Measurements from ENCODE around the gene USP6NL.

The USP6NL gene

DNA sequence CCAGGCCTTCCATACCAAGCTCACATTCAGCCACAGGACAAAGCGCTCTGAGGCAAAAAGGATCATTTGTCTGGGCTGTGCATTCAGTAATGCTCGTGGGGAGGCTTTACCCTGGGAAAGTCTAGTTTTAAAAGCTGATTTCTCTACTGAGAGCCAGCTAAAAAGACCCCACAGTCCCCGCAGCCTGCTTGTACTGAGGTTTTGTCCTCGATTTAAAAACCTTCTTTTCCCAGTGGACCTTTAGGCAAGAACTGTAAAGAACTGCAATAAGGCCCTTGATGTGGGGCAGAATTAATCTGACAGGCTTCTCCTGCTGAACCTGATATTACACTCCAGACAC is 180.3 kb downstream of the USP6NL start:
- TF ChIP-seq POLR2AphosphoS5 (IDR thresholded peaks at IDR 0.05; ENCODE audit: low read depth, low read length), result no peak
- no peak for TF ChIP-seq TAF1 (IDR thresholded peaks at IDR 0.05; ENCODE audit: borderline replicate concordance, insufficient read depth, low read length)
- TF ChIP-seq FOXP2 (optimal IDR thresholded peaks at IDR 0.05; ENCODE audit: borderline replicate concordance, extremely low read depth, extremely low read length, insufficient read depth), result no peak
- TF ChIP-seq, protein P1, sequence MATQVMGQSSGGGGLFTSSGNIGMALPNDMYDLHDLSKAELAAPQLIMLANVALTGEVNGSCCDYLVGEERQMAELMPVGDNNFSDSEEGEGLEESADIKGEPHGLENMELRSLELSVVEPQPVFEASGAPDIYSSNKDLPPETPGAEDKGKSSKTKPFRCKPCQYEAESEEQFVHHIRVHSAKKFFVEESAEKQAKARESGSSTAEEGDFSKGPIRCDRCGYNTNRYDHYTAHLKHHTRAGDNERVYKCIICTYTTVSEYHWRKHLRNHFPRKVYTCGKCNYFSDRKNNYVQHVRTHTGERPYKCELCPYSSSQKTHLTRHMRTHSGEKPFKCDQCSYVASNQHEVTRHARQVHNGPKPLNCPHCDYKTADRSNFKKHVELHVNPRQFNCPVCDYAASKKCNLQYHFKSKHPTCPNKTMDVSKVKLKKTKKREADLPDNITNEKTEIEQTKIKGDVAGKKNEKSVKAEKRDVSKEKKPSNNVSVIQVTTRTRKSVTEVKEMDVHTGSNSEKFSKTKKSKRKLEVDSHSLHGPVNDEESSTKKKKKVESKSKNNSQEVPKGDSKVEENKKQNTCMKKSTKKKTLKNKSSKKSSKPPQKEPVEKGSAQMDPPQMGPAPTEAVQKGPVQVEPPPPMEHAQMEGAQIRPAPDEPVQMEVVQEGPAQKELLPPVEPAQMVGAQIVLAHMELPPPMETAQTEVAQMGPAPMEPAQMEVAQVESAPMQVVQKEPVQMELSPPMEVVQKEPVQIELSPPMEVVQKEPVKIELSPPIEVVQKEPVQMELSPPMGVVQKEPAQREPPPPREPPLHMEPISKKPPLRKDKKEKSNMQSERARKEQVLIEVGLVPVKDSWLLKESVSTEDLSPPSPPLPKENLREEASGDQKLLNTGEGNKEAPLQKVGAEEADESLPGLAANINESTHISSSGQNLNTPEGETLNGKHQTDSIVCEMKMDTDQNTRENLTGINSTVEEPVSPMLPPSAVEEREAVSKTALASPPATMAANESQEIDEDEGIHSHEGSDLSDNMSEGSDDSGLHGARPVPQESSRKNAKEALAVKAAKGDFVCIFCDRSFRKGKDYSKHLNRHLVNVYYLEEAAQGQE (IDR thresholded peaks at IDR 0.05; ENCODE audit: insufficient read depth in 1 of 2, low read depth in 2 of 2, low read length in 2 of 2), result no peak

DNA sequence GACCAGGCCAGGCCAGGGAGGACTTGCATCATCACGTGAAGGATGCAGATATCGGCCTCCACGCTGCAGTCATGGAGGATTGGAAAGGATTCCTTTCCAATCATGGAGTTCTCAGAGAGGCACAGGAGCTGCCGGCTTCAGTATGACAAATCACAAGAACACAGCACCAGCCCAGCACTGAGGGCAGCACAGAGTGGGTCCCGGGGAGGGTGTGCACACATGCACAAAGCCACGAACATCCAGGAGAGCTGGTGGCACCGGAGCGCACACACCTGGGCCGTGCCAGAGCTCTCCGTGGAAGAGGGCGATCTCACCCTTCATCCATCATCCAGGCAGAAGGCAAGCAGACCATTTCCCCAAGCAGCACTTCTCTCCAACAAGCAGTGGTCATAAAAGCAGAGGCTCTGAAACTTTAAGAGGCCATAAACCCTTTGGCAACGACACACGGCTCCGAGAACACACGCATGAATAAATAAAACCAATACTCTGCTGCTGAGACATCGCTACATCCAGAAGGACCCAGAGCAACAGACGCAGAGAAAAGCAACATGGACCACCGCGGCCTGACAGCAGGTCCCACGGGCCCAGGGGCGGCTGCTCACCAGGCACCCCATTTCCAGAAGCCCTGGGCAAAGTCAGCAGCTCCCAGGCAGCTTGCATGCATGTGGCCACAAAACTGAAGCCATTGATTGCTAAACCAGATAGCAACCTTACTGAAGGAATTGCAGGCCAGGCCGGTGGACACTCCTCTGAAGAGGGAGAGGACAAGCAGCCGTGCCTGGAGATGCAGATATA is 180.8 kb downstream of the USP6NL start:
- TF ChIP-seq POLR2AphosphoS5 (IDR thresholded peaks at IDR 0.05; ENCODE audit: low read depth, low read length) (no peak), FOXP2 (optimal IDR thresholded peaks at IDR 0.05; ENCODE audit: borderline replicate concordance, extremely low read depth, extremely low read length, insufficient read depth) (no peak), TAF1 (IDR thresholded peaks at IDR 0.05; ENCODE audit: borderline replicate concordance, insufficient read depth, low read length) (no peak), SIN3A (IDR thresholded peaks at IDR 0.05; ENCODE audit: borderline replicate concordance, insufficient read depth, low read length) (no peak)
- TF ChIP-seq, protein P1 (IDR thresholded peaks at IDR 0.05; ENCODE audit: insufficient read depth in 1 of 2, low read depth in 2 of 2, low read length in 2 of 2), result no peak

DNA sequence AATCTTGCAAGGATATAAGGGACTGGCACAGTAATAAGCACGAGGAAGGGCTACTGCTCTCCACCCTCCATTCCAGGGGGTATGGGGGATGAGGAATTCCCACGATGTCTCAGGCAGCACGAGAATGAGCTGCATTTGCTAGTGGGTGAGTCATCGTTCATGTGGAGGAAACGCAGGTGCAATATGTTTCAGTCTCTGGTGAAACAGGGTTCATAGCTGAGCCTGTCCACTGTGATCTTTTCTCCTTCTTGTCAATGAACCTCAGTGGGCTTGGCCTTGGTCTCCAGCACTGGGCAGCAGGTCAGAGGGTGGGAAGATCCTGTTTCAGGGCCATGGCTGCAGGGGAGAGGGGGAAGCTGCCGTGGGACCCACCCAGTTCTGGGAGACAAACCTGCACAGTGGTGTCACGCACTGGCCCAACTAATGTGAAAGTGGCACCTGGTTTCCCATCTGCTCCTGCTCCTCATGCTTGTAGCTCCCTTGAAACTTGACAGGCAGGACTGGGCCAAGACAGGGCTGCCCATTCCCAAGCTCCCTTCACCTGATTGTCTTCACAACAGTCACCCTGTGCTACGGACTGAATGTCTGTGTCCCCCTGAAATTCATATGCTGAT is 181.9 kb downstream of the USP6NL start:
- TF ChIP-seq SIN3A (IDR thresholded peaks at IDR 0.05; ENCODE audit: borderline replicate concordance, insufficient read depth, low read length), result no peak

DNA sequence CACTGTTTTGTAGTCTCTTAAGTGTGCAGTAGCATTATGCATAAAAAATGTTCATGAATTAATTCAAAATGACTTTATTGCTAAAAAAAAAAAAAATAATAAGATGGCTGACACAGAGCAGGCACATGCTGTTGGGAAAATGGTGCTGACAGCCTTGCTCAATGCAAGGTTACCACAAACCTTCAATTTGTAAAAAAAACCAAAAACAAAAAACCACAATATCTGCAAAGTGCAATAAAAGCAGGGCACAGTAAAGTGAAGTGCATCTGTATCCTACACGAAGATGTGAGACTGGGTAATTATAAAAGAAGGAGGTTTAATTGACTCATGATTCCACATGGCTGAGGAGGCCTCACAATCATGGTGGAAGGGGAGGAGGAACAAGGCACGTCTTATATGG is 185.8 kb downstream of the USP6NL start:
- TF ChIP-seq, protein P1 (IDR thresholded peaks at IDR 0.05; ENCODE audit: insufficient read depth in 1 of 2, low read depth in 2 of 2, low read length in 2 of 2), result no peak
- TF ChIP-seq POLR2AphosphoS5 (IDR thresholded peaks at IDR 0.05; ENCODE audit: low read depth, low read length), result no peak

DNA sequence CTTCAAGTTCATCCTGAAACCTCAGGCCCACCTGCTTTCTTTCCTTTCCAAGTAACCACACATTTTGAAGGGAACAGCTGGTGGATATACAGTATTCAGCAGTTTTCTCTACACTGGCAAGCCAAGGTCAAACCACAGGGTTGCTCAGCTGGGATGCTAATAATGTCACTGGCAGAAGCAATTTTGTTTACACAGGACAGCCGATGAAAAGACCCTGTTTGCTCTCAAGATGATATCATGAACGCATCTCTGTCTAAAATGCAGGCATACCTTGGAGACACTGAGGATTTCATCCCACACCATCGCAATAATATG is 186.2 kb downstream of the USP6NL start:
- TF ChIP-seq, protein P1 (IDR thresholded peaks at IDR 0.05; ENCODE audit: insufficient read depth in 1 of 2, low read depth in 2 of 2, low read length in 2 of 2), result no peak
- TF ChIP-seq TAF1 (IDR thresholded peaks at IDR 0.05; ENCODE audit: borderline replicate concordance, insufficient read depth, low read length) (no peak), FOXP2 (optimal IDR thresholded peaks at IDR 0.05; ENCODE audit: borderline replicate concordance, extremely low read depth, extremely low read length, insufficient read depth) (no peak), POLR2AphosphoS5 (IDR thresholded peaks at IDR 0.05; ENCODE audit: low read depth, low read length) (no peak)

Data from PFSK-1 (cell line).